ENCODE data around the gene RBFOX1.

DNA sequence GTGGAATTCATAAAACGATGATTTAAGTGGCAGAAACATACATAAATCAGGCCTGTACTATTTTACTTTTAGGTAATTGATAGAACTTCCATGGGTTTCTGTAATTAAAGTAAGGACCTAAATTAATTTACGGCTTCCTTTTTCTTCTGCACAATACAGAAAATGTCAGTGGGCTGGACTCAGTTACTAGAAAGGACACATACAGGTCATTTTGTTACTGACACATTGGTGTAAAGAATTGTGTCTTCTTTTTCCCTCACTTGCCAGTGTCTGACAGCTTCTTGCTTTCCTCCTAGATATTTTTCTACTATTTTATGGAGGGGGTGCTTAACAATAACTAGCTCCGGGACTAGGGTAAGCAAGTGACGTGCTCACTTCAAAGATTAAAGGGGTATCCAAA is 304.8 kb downstream of the RBFOX1 start:
- TF ChIP-seq, protein P1, sequence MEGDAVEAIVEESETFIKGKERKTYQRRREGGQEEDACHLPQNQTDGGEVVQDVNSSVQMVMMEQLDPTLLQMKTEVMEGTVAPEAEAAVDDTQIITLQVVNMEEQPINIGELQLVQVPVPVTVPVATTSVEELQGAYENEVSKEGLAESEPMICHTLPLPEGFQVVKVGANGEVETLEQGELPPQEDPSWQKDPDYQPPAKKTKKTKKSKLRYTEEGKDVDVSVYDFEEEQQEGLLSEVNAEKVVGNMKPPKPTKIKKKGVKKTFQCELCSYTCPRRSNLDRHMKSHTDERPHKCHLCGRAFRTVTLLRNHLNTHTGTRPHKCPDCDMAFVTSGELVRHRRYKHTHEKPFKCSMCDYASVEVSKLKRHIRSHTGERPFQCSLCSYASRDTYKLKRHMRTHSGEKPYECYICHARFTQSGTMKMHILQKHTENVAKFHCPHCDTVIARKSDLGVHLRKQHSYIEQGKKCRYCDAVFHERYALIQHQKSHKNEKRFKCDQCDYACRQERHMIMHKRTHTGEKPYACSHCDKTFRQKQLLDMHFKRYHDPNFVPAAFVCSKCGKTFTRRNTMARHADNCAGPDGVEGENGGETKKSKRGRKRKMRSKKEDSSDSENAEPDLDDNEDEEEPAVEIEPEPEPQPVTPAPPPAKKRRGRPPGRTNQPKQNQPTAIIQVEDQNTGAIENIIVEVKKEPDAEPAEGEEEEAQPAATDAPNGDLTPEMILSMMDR (IDR thresholded peaks at IDR 0.05) = no peak
- TF ChIP-seq POLR2A (IDR thresholded peaks at IDR 0.05) = no peak

Measured in Peyer's patch (tissue), 4 donors.